Caco-2 (cell line): ENCODE results near the gene ARID1A. TPM values are rescaled to one million over a fixed set of nuclear protein-coding genes. Genes with fewer than 3 reads are reported as not detected.

Source experiments
- BruUV-seq: library from RNA; stranded (reverse); fragments of 400-500 nt; replicated peaks from 2 replicates; lab custom pipeline; 2021; lab: Mats Ljungman, UMichigan
- CTCF ChIA-PET: fragments of 300-600 bp; sonication (Branson Sonifier 250); formaldehyde crosslinking; loops from one replicate; lab custom pipeline; 2022; ENCODE audit warnings: antibody characterized with exemption; lab: Charles Lee
- POLR2A ChIA-PET: fragments of 300-600 bp; sonication (Branson Sonifier 250); formaldehyde crosslinking; loops from one replicate; lab custom pipeline; 2022; ENCODE audit warnings: antibody characterized with exemption; lab: Charles Lee
- DNase-seq, 2 experiments: peaks; one replicate each; pipeline versions ENCODE4 v3.0.0 to v3.0.0-alpha.2; 2020 to 2022
- H3K27me3 ChIP-seq: replicated peaks from 2 replicates; pipeline ENCODE4 v1.6.0; 2011; ENCODE audit warnings: low read length; ENCODE audit not compliant: control insufficient read depth, insufficient read depth
- H3K36me3 ChIP-seq: 2 replicates; pipeline ENCODE4 v1.5.1; 2011; ENCODE audit warnings: low read length; ENCODE audit not compliant: control insufficient read depth, insufficient read depth
- H3K4me1 ChIP-seq: fragments of 250-450 bp; sonication (Bioruptor Pico); 2 replicates; pipeline ENCODE4 v1.5.1; 2020; ENCODE audit warnings: mild to moderate bottlenecking
- H3K4me3 ChIP-seq: 2 replicates; pipeline ENCODE4 v1.5.1; 2011; ENCODE audit warnings: low read depth, mild to moderate bottlenecking, control low read depth, low read length
- H3K9me3 ChIP-seq: fragments of 250-450 bp; sonication (Bioruptor Pico); 2 replicates; pipeline ENCODE4 v1.5.1; 2020; ENCODE audit warnings: mild to moderate bottlenecking, moderate library complexity
- H3K27ac Mint-ChIP-seq: one replicate; pipeline ENCODE4 v1.8.0; 2022; ENCODE audit warnings: mixed read lengths; ENCODE audit not compliant: unreplicated experiment
- H3K27me3 Mint-ChIP-seq: one replicate; pipeline ENCODE4 v1.8.0; 2022; ENCODE audit warnings: mixed read lengths; ENCODE audit not compliant: insufficient read depth, unreplicated experiment
- H3K36me3 Mint-ChIP-seq: one replicate; pipeline ENCODE4 v1.8.0; 2022; ENCODE audit warnings: mild to moderate bottlenecking, mixed read lengths; ENCODE audit not compliant: insufficient read depth, unreplicated experiment
- H3K4me1 Mint-ChIP-seq: one replicate; pipeline ENCODE4 v1.8.0; 2022; ENCODE audit warnings: low read depth, mixed read lengths; ENCODE audit not compliant: unreplicated experiment
- H3K4me3 Mint-ChIP-seq: one replicate; pipeline ENCODE4 v1.8.0; 2022; ENCODE audit warnings: mild to moderate bottlenecking, moderate library complexity, mixed read lengths; ENCODE audit not compliant: unreplicated experiment
- H3K9me3 Mint-ChIP-seq: one replicate; pipeline ENCODE4 v1.8.0; 2022; ENCODE audit warnings: mixed read lengths; ENCODE audit not compliant: unreplicated experiment
- CTCF ChIP-seq, 2 experiments: fragments of 200-600 bp in 1 of 2; IDR thresholded peaks; 1 replicate in 1 of 2; 2 replicates in 1 of 2; pipeline versions ENCODE4 v1.5.1 to v1.8.0; 2011 to 2022; ENCODE audit warnings: antibody characterized with exemption in 1 of 2, control low read depth in 1 of 2, inconsistent platforms in 1 of 2, low read depth in 1 of 2, low read length in 1 of 2, mild to moderate bottlenecking in 1 of 2, moderate library complexity in 1 of 2; ENCODE audit not compliant: insufficient read depth in 1 of 2, severe bottlenecking in 1 of 2, unreplicated experiment in 1 of 2
- intact Hi-C: fragments of 100-400 bp; cut with micrococcal nuclease; formaldehyde crosslinking; loops from one replicate; pipeline ENCODE4 v1.10.0; 2022; ENCODE audit not compliant: unreplicated experiment
- total RNA-seq: library from RNA; stranded (reverse); gene quantifications from 2 replicates; pipeline ENCODE4 v1.2.3, GENCODE V29; 2022

ARID1A gene
- total RNA-seq, 1 experiment from 2014 or later = 66.5 TPM

GRCh38 chr1:26829184-26829911, 133.5 kb downstream of the ARID1A start:
- Histone ChIP-seq H3K4me1 (peaks cover 17% of the 10 kb centered on the region), H3K27me3 (no peaks in the 10 kb centered on the region), H3K4me3 (no peak overlapping the region), H3K9me3 (no peaks in the 10 kb centered on the region), H3K36me3 (no peaks in the 10 kb centered on the region)
- Mint-ChIP-seq H3K9me3 (no peaks in the 10 kb centered on the region), H3K4me3 (no peak overlapping the region), H3K27ac (no peak overlapping the region), H3K27me3 (no peaks in the 10 kb centered on the region), H3K36me3 (peaks cover 5% of the 10 kb centered on the region), H3K4me1 (peaks cover 16% of the 10 kb centered on the region)
- CTCF ChIA-PET = no interaction called here
- BruUV-seq = no TSS peak
- DNase-seq = no peak
- POLR2A ChIA-PET = no interaction called here
- intact Hi-C loops = no loop called here
- TF ChIP-seq CTCF (IDR thresholded peaks at IDR 0.05; ENCODE audit: insufficient read depth in 1 of 2, low read depth in 1 of 2, low read length in 1 of 2, severe bottlenecking in 1 of 2, unreplicated experiment in 1 of 2) = no peak

GRCh38 chr1:26831059-26831458, 135.2 kb downstream of the ARID1A start:
- no peaks in the 10 kb centered on the region; the same call in 1 of the 2 replicates for H3K36me3 ChIP-seq
- Mint-ChIP-seq H3K4me1 (peaks cover 10% of the 10 kb centered on the region), H3K27me3 (no peaks in the 10 kb centered on the region), H3K4me3 (no peak overlapping the region), H3K27ac (no peak overlapping the region), H3K36me3 (peaks cover 5% of the 10 kb centered on the region), H3K9me3 (no peaks in the 10 kb centered on the region)
- no peak for DNase-seq
- H3K9me3 ChIP-seq = no peaks in the 10 kb centered on the region
- intact Hi-C loops = no loop called here
- ChIA-PET CTCF (interaction anchor here (1.0 to 1.5 kb wide), 2 partner anchors 56 to 133 kb away, joined by 3 to 7 read pairs; no protein-coding TSS in a partner anchor), POLR2A (no interaction called here)
- H3K27me3 ChIP-seq = no peaks in the 10 kb centered on the region
- H3K4me3 ChIP-seq = no peak overlapping the region
- H3K4me1 ChIP-seq = peaks cover under 1% of the 10 kb centered on the region
- no peak for TF ChIP-seq CTCF (IDR thresholded peaks at IDR 0.05; ENCODE audit: insufficient read depth in 1 of 2, low read depth in 1 of 2, low read length in 1 of 2, severe bottlenecking in 1 of 2, unreplicated experiment in 1 of 2)
- no TSS peak for BruUV-seq

Other genes starting within 250 kb of the ARID1A start
- gene HMGN2, start 223.6 kb upstream of the ARID1A start, total RNA-seq = 389 and 421 TPM in 2 replicates
- gene RPS6KA1, start 166.3 kb upstream of the ARID1A start, total RNA-seq = 26.9 and 29.0 TPM in 2 replicates
- 10.0 and 12.3 TPM in 2 replicates for gene PIGV, start 91.9 kb downstream of the ARID1A start, total RNA-seq
- 21.3 and 21.9 TPM in 2 replicates for gene ZDHHC18, start 130.7 kb downstream of the ARID1A start, total RNA-seq
- gene SFN, start 167.1 kb downstream of the ARID1A start, total RNA-seq = 21.4 and 22.1 TPM in 2 replicates
- 31.2 and 32.0 TPM in 2 replicates for gene GPN2, start 194.3 kb downstream of the ARID1A start, total RNA-seq
- gene GPATCH3, start 204.5 kb downstream of the ARID1A start, total RNA-seq = 19.1 and 20.6 TPM in 2 replicates
- gene NR0B2, start 218.0 kb downstream of the ARID1A start, total RNA-seq = 0.34 TPM in 1 of 2 replicates, not detected in the other
- gene NUDC, start 225.7 kb downstream of the ARID1A start, total RNA-seq = 81.3 and 87.2 TPM in 2 replicates